Neural progenitor cell (in vitro differentiated cells): ENCODE measurements around the gene KDM3B. TPM values are rescaled to one million over a fixed set of nuclear protein-coding genes. Genes with fewer than 3 reads are reported as not detected.

ENCODE experiments used
- DNase-seq: peaks from one replicate; pipeline ENCODE4 v3.0.0-alpha.2; 2016; ENCODE audit warnings: low spot score
- H2AFZ ChIP-seq: fragments of 200-600 bp; sonication (generic); replicated peaks from 2 replicates; pipeline ENCODE4 v1.6.1; 2016; ENCODE audit warnings: antibody characterized with exemption
- H3F3A ChIP-seq: fragments of 200-600 bp; sonication (generic); 2 replicates; pipeline ENCODE4 v1.6.1; 2016; ENCODE audit warnings: antibody characterized with exemption, low read depth
- H3K27ac ChIP-seq: fragments of 200-600 bp; sonication (generic); 2 replicates; pipeline ENCODE4 v1.5.1; 2016; ENCODE audit warnings: mild to moderate bottlenecking
- H3K27me3 ChIP-seq: fragments of 200-600 bp; sonication (generic); 2 replicates; pipeline ENCODE4 v1.6.1; 2016; ENCODE audit warnings: mild to moderate bottlenecking, moderate library complexity
- H3K36me3 ChIP-seq: fragments of 200-600 bp; sonication (generic); 2 replicates; pipeline ENCODE4 v1.5.1; 2016
- H3K4me1 ChIP-seq: fragments of 200-600 bp; sonication (generic); 2 replicates; pipeline ENCODE4 v1.6.1; 2016; ENCODE audit warnings: mixed run types
- H3K4me2 ChIP-seq: fragments of 200-600 bp; sonication (generic); 2 replicates; pipeline ENCODE4 v1.6.1; 2016
- H3K4me3 ChIP-seq: fragments of 200-600 bp; sonication (generic); 2 replicates; pipeline ENCODE4 v1.5.1; 2016
- H3K79me2 ChIP-seq: fragments of 200-600 bp; sonication (generic); 2 replicates; pipeline ENCODE4 v1.6.1; 2016; ENCODE audit warnings: low read depth
- H3K9ac ChIP-seq: fragments of 200-600 bp; sonication (generic); 2 replicates; pipeline ENCODE4 v1.6.1; 2016
- H3K9me3 ChIP-seq: fragments of 200-600 bp; sonication (generic); 2 replicates; pipeline ENCODE4 v1.5.1; 2016; ENCODE audit warnings: low read depth
- H4K20me1 ChIP-seq: fragments of 200-600 bp; sonication (generic); 2 replicates; pipeline ENCODE4 v1.6.1; 2016; ENCODE audit warnings: low read depth
- H3K27ac Mint-ChIP-seq: 3 replicates; pipeline ENCODE4 v1.8.0; 2021; ENCODE audit warnings: mixed read lengths
- H3K27me3 Mint-ChIP-seq: 2 replicates; pipeline ENCODE4 v1.8.0; 2022; ENCODE audit warnings: low read depth, mild to moderate bottlenecking, inconsistent platforms, moderate library complexity, mixed read lengths; ENCODE audit not compliant: insufficient read depth
- H3K36me3 Mint-ChIP-seq: 3 replicates; pipeline ENCODE4 v1.8.0; 2021; ENCODE audit warnings: mixed read lengths
- H3K4me1 Mint-ChIP-seq: 3 replicates; pipeline ENCODE4 v1.8.0; 2021; ENCODE audit warnings: mixed read lengths
- H3K4me3 Mint-ChIP-seq: 3 replicates; pipeline ENCODE4 v1.8.0; 2021; ENCODE audit warnings: mild to moderate bottlenecking, moderate library complexity, mixed read lengths
- H3K9me3 Mint-ChIP-seq: 3 replicates; pipeline ENCODE4 v1.8.0; 2020; ENCODE audit warnings: mixed read lengths
- CTCF ChIP-seq: fragments of 200-600 bp; sonication (generic); IDR thresholded peaks from 2 replicates; pipeline ENCODE4 v1.5.1; 2017; ENCODE audit warnings: antibody characterized with exemption, mild to moderate bottlenecking
- EZH2 ChIP-seq: fragments of 200-600 bp; sonication (generic); IDR thresholded peaks from 2 replicates; pipeline ENCODE4 v1.6.1; 2017; ENCODE audit warnings: antibody characterized with exemption, mild to moderate bottlenecking, moderate library complexity
- EZH2phosphoT487 ChIP-seq: fragments of 200-600 bp; sonication (generic); IDR thresholded peaks from 2 replicates; pipeline ENCODE4 v1.6.1; 2017; ENCODE audit warnings: antibody characterized with exemption
- total RNA-seq: library from RNA; depleted of rRNA; stranded (reverse); fragments of >200 nt; gene quantifications from 2 replicates; pipeline ENCODE4 v1.2.3, GENCODE V29; 2015; ENCODE audit warnings: low replicate concordance

KDM3B gene
- total RNA-seq, 1 donor from 2014 or later: 136 TPM

- Mint-ChIP-seq H3K27me3 (peaks cover 7% of the 10 kb centered on the region), H3K9me3 (peaks cover 9% of the 10 kb centered on the region), H3K36me3 (peaks cover 43% of the 10 kb centered on the region), H3K4me3 (no peak overlapping the region), H3K4me1 (peaks cover 16% of the 10 kb centered on the region), H3K27ac (no peak overlapping the region)
- Histone ChIP-seq H3F3A (peaks cover 53% of the 10 kb centered on the region), H3K9me3 (no peaks in the 10 kb centered on the region), H3K4me1 (peaks cover 7% of the 10 kb centered on the region), H3K27ac (no peak overlapping the region), H3K9ac (no peak overlapping the region), H3K79me2 (peaks cover 24% of the 10 kb centered on the region), H2AFZ (no peak overlapping the region), H3K4me3 (no peak overlapping the region), H3K36me3 (peaks cover 6% of the 10 kb centered on the region), H3K27me3 (no peaks in the 10 kb centered on the region), H3K4me2 (no peak overlapping the region), H4K20me1 (peaks cover 16% of the 10 kb centered on the region)
- no peak for TF ChIP-seq CTCF
- TF ChIP-seq EZH2phosphoT487: no peak
- TF ChIP-seq EZH2: no peak
- no peak for DNase-seq
Measured at GRCh38 chr5:138349852-138350562, 2.5 kb upstream of the KDM3B start.

GRCh38 chr5:138350563-138350890 lies 2.0 kb upstream of the KDM3B start:
- peaks cover 9% of the 10 kb centered on the region for H3K9me3 Mint-ChIP-seq
- H3K36me3 Mint-ChIP-seq: peaks cover 42% of the 10 kb centered on the region
- peaks cover 6% of the 10 kb centered on the region for H3K27me3 Mint-ChIP-seq
- H3K27ac ChIP-seq: no peak overlapping the region
- H3K4me2 ChIP-seq: no peak overlapping the region
- peaks cover 6% of the 10 kb centered on the region for H3K36me3 ChIP-seq
- no peak overlapping the region for H3K4me3 Mint-ChIP-seq
- H3K9me3 ChIP-seq: no peaks in the 10 kb centered on the region
- TF ChIP-seq CTCF: no peak
- TF ChIP-seq EZH2: no peak
- no peak overlapping the region for H3K4me3 ChIP-seq
- H3F3A ChIP-seq: peaks cover 53% of the 10 kb centered on the region
- no peak overlapping the region for H2AFZ ChIP-seq
- no peak for DNase-seq
- H3K4me1 ChIP-seq: peaks cover 12% of the 10 kb centered on the region
- H3K4me1 Mint-ChIP-seq: peaks cover 21% of the 10 kb centered on the region
- peaks cover 21% of the 10 kb centered on the region for H4K20me1 ChIP-seq
- H3K27ac Mint-ChIP-seq: no peak overlapping the region
- peaks cover 29% of the 10 kb centered on the region for H3K79me2 ChIP-seq
- H3K9ac ChIP-seq: no peak overlapping the region
- no peaks in the 10 kb centered on the region for H3K27me3 ChIP-seq

GRCh38 chr5:138351056-138351455 lies 1.4 kb upstream of the KDM3B start:
- H3K4me3 ChIP-seq: no peak overlapping the region
- no peak overlapping the region for H2AFZ ChIP-seq
- H3F3A ChIP-seq: peaks cover 53% of the 10 kb centered on the region
- H3K36me3 ChIP-seq: peaks cover 1% of the 10 kb centered on the region
- Mint-ChIP-seq H3K9me3 (peaks cover 9% of the 10 kb centered on the region), H3K36me3 (peaks cover 40% of the 10 kb centered on the region), H3K27ac (no peak overlapping the region), H3K4me3 (no peak overlapping the region), H3K27me3 (peaks cover 6% of the 10 kb centered on the region), H3K4me1 (peaks cover 25% of the 10 kb centered on the region)
- H3K9me3 ChIP-seq: no peaks in the 10 kb centered on the region
- no peaks in the 10 kb centered on the region for H3K27me3 ChIP-seq
- H3K4me2 ChIP-seq: no peak overlapping the region
- peaks cover 16% of the 10 kb centered on the region for H3K4me1 ChIP-seq
- peaks cover 34% of the 10 kb centered on the region for H3K79me2 ChIP-seq
- H3K9ac ChIP-seq: no peak overlapping the region
- no peak for DNase-seq
- no peak overlapping the region for H3K27ac ChIP-seq
- H4K20me1 ChIP-seq: peaks cover 26% of the 10 kb centered on the region
- TF ChIP-seq CTCF: no peak
- TF ChIP-seq EZH2: no peak
- TF ChIP-seq EZH2phosphoT487: no peak
